Gastrocnemius medialis (tissue), 4 donors: ENCODE measurements around the gene TMEM61. TPM values are rescaled to one million over a fixed set of nuclear protein-coding genes. Genes with fewer than 3 reads are reported as not detected.

Experiments
- ATAC-seq, 2 donors: fragments of 150-250 bp; one replicate each; pipeline ENCODE4 v1.9.1; 2016
- DNase-seq, 2 donors: peaks; one replicate each; pipeline ENCODE4 v3.0.0-alpha.2; 2019
- H3K27ac ChIP-seq, 4 donors: fragments of 200-600 bp; sonication (generic); 1 replicate in 1 of 4; 2 replicates in 3 of 4; pipeline ENCODE4 v1.5.1; 2016 to 2018; ENCODE audit warnings: mild to moderate bottlenecking in 2 of 4, moderate library complexity in 1 of 4
- H3K27me3 ChIP-seq, 3 donors: fragments of 200-600 bp; sonication (generic) in 2 of 3; 1 replicate in 1 of 3; 2 replicates in 2 of 3; pipeline versions ENCODE4 v1.5.1 to v1.6.0; 2016 to 2019; ENCODE audit warnings: mild to moderate bottlenecking in 1 of 3, moderate library complexity in 1 of 3
- H3K36me3 ChIP-seq, 2 donors: fragments of 200-600 bp; sonication (generic) in 1 of 2; one replicate each; pipeline ENCODE4 v1.5.1; 2017 to 2018
- H3K4me1 ChIP-seq, 2 donors: fragments of 200-600 bp; sonication (generic) in 1 of 2; one replicate each; pipeline ENCODE4 v1.5.1; 2016 to 2017; ENCODE audit warnings: mild to moderate bottlenecking in 2 of 2
- H3K4me3 ChIP-seq, 4 donors: fragments of 200-600 bp; sonication (generic) in 3 of 4; 1 replicate in 1 of 4; 2 replicates in 3 of 4; pipeline ENCODE4 v1.5.1; 2016 to 2019; ENCODE audit warnings: mild to moderate bottlenecking in 2 of 4
- H3K9me3 ChIP-seq, 3 donors: fragments of 200-600 bp; sonication (generic) in 2 of 3; 1 replicate in 1 of 3; 2 replicates in 2 of 3; pipeline ENCODE4 v1.5.1; 2016 to 2019
- CTCF ChIP-seq, 5 experiments: fragments of 450-650 bp in 3 of 5; fragments of 200-600 bp in 2 of 5; sonication (generic) in 2 of 5; IDR thresholded peaks in 4 of 5; conservative IDR thresholded peaks in 1 of 5; 1 replicate in 4 of 5; 2 replicates in 1 of 5; pipeline ENCODE4 v1.5.1; 2016 to 2019; ENCODE audit warnings: antibody characterized with exemption in 5 of 5, mild to moderate bottlenecking in 3 of 5, moderate library complexity in 3 of 5
- POLR2A ChIP-seq, 2 donors: fragments of 450-650 bp; IDR thresholded peaks; one replicate each; pipeline ENCODE4 v1.6.1; 2017; ENCODE audit warnings: antibody characterized with exemption in 2 of 2, mild to moderate bottlenecking in 2 of 2, moderate library complexity in 2 of 2
- in situ Hi-C, 4 donors: fragments of 200-750 bp; cut with MboI; loops; one replicate each; pipeline versions ENCODE4 v1.15.0 to v1.8.0; 2017; ENCODE audit warnings: low sequenced_read_pairs in 4 of 4
- intact Hi-C: fragments of 100-400 bp; cut with DNase I; formaldehyde crosslinking; loops from one replicate; pipeline ENCODE4 v1.15.1; 2023; ENCODE audit warnings: low total_unique reads
- total RNA-seq, 4 donors: library from RNA; depleted of rRNA; stranded (reverse); fragments of >200 nt; gene quantifications; one replicate each; pipeline versions ENCODE4 v1.1.0 to v1.2.3, GENCODE V29; 2016

Gene TMEM61
- total RNA-seq, 4 donors from 2014 or later, result 0.58 TPM; not detected in 3

- in situ Hi-C loops (no loop called here), intact Hi-C loops (no loop called here)
- H3K4me1 ChIP-seq, result peaks cover 0 to 5% of the 10 kb centered on the region in 2 donors
- TF ChIP-seq POLR2A (IDR thresholded peaks at IDR 0.05) (no peak), CTCF (IDR thresholded peaks at IDR 0.05 in 4 of 5, conservative IDR thresholded peaks at IDR 0.05 in 1 of 5) (no peak)
- H3K27me3 ChIP-seq, result no peaks in the 10 kb centered on the region
- no peak overlapping the region for H3K4me3 ChIP-seq
- H3K27ac ChIP-seq, result no peak overlapping the region
- no peaks in the 10 kb centered on the region for H3K9me3 ChIP-seq
- no peaks in the 10 kb centered on the region for H3K36me3 ChIP-seq
- ATAC-seq (no peak), DNase-seq (no peak)
These were observed 3.9 kb downstream of the TMEM61 start for GRCh38 chr1:54984131-54984842.

GRCh38 chr1:54985556-54985955, 5.1 kb downstream of the TMEM61 start:
- H3K27me3 ChIP-seq, result no peaks in the 10 kb centered on the region
- no peaks in the 10 kb centered on the region for H3K4me1 ChIP-seq
- TF ChIP-seq POLR2A (IDR thresholded peaks at IDR 0.05) (no peak), CTCF (IDR thresholded peaks at IDR 0.05 in 4 of 5, conservative IDR thresholded peaks at IDR 0.05 in 1 of 5) (no peak)
- no peak for DNase-seq
- intact Hi-C loops, result no loop called here
- in situ Hi-C loops, result no loop called here
- no peak overlapping the region for H3K4me3 ChIP-seq
- no peak overlapping the region for H3K27ac ChIP-seq
- H3K36me3 ChIP-seq, result no peaks in the 10 kb centered on the region
- H3K9me3 ChIP-seq, result no peaks in the 10 kb centered on the region
- no peak for ATAC-seq

GRCh38 chr1:54986025-54986424, 5.6 kb downstream of the TMEM61 start:
- no peak overlapping the region for H3K4me3 ChIP-seq
- H3K9me3 ChIP-seq, result no peaks in the 10 kb centered on the region
- no peak for TF ChIP-seq POLR2A (IDR thresholded peaks at IDR 0.05)
- TF ChIP-seq CTCF (IDR thresholded peaks at IDR 0.05 in 4 of 5, conservative IDR thresholded peaks at IDR 0.05 in 1 of 5), result no peak
- no peak for ATAC-seq
- in situ Hi-C loops, result no loop called here
- no peak overlapping the region for H3K27ac ChIP-seq
- intact Hi-C loops, result no loop called here
- H3K27me3 ChIP-seq, result no peaks in the 10 kb centered on the region
- no peak for DNase-seq
- H3K4me1 ChIP-seq, result no peaks in the 10 kb centered on the region
- H3K36me3 ChIP-seq, result no peaks in the 10 kb centered on the region

GRCh38 chr1:54986533-54986932, 6.1 kb downstream of the TMEM61 start:
- Histone ChIP-seq H3K4me1 (no peaks in the 10 kb centered on the region), H3K27me3 (no peaks in the 10 kb centered on the region), H3K9me3 (no peaks in the 10 kb centered on the region), H3K27ac (no peak overlapping the region), H3K36me3 (no peaks in the 10 kb centered on the region), H3K4me3 (no peak overlapping the region)
- intact Hi-C loops, result no loop called here
- in situ Hi-C loops, result no loop called here
- no peak for ATAC-seq
- no peak for DNase-seq
- TF ChIP-seq POLR2A (IDR thresholded peaks at IDR 0.05) (no peak), CTCF (IDR thresholded peaks at IDR 0.05 in 4 of 5, conservative IDR thresholded peaks at IDR 0.05 in 1 of 5) (no peak)

- intact Hi-C loops, result no loop called here
These were observed 7.0 kb downstream of the TMEM61 start for GRCh38 chr1:54987427-54987826.

More at GRCh38 chr1:54987427-54987826, 7.0 kb downstream of the TMEM61 start:
- Histone ChIP-seq H3K4me1 (no peaks in the 10 kb centered on the region), H3K27ac (no peak overlapping the region), H3K27me3 (no peaks in the 10 kb centered on the region), H3K9me3 (no peaks in the 10 kb centered on the region), H3K4me3 (no peak overlapping the region), H3K36me3 (no peaks in the 10 kb centered on the region)
- ATAC-seq, result no peak
- in situ Hi-C loops, result no loop called here
- DNase-seq, result no peak
- TF ChIP-seq POLR2A (IDR thresholded peaks at IDR 0.05), result no peak
